HepG2 (cell line): ENCODE measurements around the gene LHFPL2. TPM values are rescaled to one million over a fixed set of nuclear protein-coding genes. Genes with fewer than 3 reads are reported as not detected.

Experiments
- ADNP ChIP-seq: sonication (generic); formaldehyde crosslinking; IDR thresholded peaks from 2 replicates; pipeline ENCODE4 v1.4.0; 2020; ENCODE audit warnings: missing genetic modification reagents
- EP300 ChIP-seq, 3 experiments: sonication (generic) in 1 of 3; formaldehyde crosslinking in 1 of 3; IDR thresholded peaks; 2 replicates each; pipeline versions ENCODE4 v1.5.1 to v1.6.1; 2011 to 2020; ENCODE audit warnings: low read depth in 2 of 3, low read length in 2 of 3, borderline replicate concordance in 1 of 3, improper control_type of control experiment in 1 of 3, mild to moderate bottlenecking in 1 of 3, missing genetic modification reagents in 1 of 3, moderate library complexity in 1 of 3
- GFI1 ChIP-seq: sonication (generic); formaldehyde crosslinking; IDR thresholded peaks from 2 replicates; pipeline ENCODE4 v1.5.0; 2020; ENCODE audit warnings: missing genetic modification reagents, mild to moderate bottlenecking, borderline replicate concordance
- JUNB ChIP-seq: sonication (generic); formaldehyde crosslinking; IDR thresholded peaks from 2 replicates; pipeline ENCODE4 v1.8.0; 2022; ENCODE audit warnings: missing genetic modification reagents, mild to moderate bottlenecking, borderline replicate concordance
- MAFK ChIP-seq, 2 experiments: IDR thresholded peaks in 1 of 2; conservative IDR thresholded peaks in 1 of 2; 2 replicates each; pipeline ENCODE4 v1.6.1; 2011; ENCODE audit warnings: improper control_type of control experiment in 2 of 2, low read length in 2 of 2
- NFKB2 ChIP-seq: sonication (generic); formaldehyde crosslinking; IDR thresholded peaks from 2 replicates; pipeline ENCODE4 v1.4.0; 2020; ENCODE audit warnings: missing genetic modification reagents, borderline replicate concordance
- POLR2AphosphoS2 ChIP-seq: IDR thresholded peaks from 2 replicates; pipeline ENCODE4 v1.6.1; 2011; ENCODE audit warnings: low read depth, low read length, improper control_type of control experiment
- SIX4 ChIP-seq: sonication (generic); formaldehyde crosslinking; IDR thresholded peaks from 2 replicates; pipeline ENCODE4 v1.4.0; 2020; ENCODE audit warnings: missing genetic modification reagents
- SYNCRIP ChIP-seq: fragments of 200-400 bp; formaldehyde crosslinking; IDR thresholded peaks from 2 replicates; pipeline ENCODE4 v1.6.1; 2018; ENCODE audit warnings: mild to moderate bottlenecking, low read depth, low read length; ENCODE audit not compliant: insufficient read depth
- ZFX ChIP-seq: sonication (generic); formaldehyde crosslinking; IDR thresholded peaks from 2 replicates; pipeline ENCODE4 v1.4.0; 2020; ENCODE audit warnings: mild to moderate bottlenecking, low read depth, missing genetic modification reagents, moderate library complexity
- ZMYM2 ChIP-seq: sonication (generic); formaldehyde crosslinking; IDR thresholded peaks from 2 replicates; pipeline ENCODE4 v1.8.0; 2022; ENCODE audit warnings: mild to moderate bottlenecking, missing genetic modification reagents
- ZNF562 ChIP-seq: sonication (generic); formaldehyde crosslinking; IDR thresholded peaks from 2 replicates; pipeline ENCODE4 v1.8.0; 2022; ENCODE audit warnings: missing genetic modification reagents, borderline replicate concordance
- polyA plus RNA-seq, 8 experiments: library from polyadenylated mRNA; depleted of rRNA in 3 of 8; stranded (reverse) in 7 of 8; unstranded in 1 of 8; fragments of >200 nt; fragmentation: Illumina TruSeq in 4 of 8; extraction: Trizol in 4 of 8; gene quantifications; 2 replicates each; pipeline versions ENCODE4 v1.2.1 to v1.2.3, GENCODE V29; 2011 to 2016; ENCODE audit warnings: low read depth in 4 of 8, missing spikeins in 1 of 8, mixed read lengths in 1 of 8; ENCODE audit not compliant: insufficient read depth in 1 of 8
- total RNA-seq, 5 experiments: library from RNA; depleted of rRNA; stranded (reverse); fragments of >200 nt; fragmentation: Illumina TruSeq; extraction: Trizol; gene quantifications; 2 replicates each; pipeline ENCODE4 v1.2.3, GENCODE V29; 2016; ENCODE audit warnings: low read depth in 1 of 5
- TF ChIP-seq, protein P1 (sequence below): IDR thresholded peaks from 2 replicates; pipeline ENCODE4 v1.6.1; 2016; ENCODE audit warnings: low read depth, missing genetic modification reagents, missing compliant biosample characterization
- TF ChIP-seq, protein P2 (sequence below): IDR thresholded peaks from 2 replicates; pipeline ENCODE4 v1.4.0; 2020; ENCODE audit warnings: mild to moderate bottlenecking, missing genetic modification reagents
- TF ChIP-seq, protein P3 (sequence below), 2 experiments: sonication (generic) in 1 of 2; formaldehyde crosslinking in 1 of 2; IDR thresholded peaks; 2 replicates each; pipeline versions ENCODE4 v1.4.0 to v1.6.1; 2018 to 2020; ENCODE audit warnings: missing genetic modification reagents in 2 of 2, borderline replicate concordance in 1 of 2, low read depth in 1 of 2, mild to moderate bottlenecking in 1 of 2, missing biosample characterization in 1 of 2

Gene LHFPL2
- total and polyA plus RNA-seq, 2 of the 13 experiments (the other 11 are each of a cell fraction or from before 2014, with no cell fraction given) = 6.0 to 20.0 TPM

DNA sequence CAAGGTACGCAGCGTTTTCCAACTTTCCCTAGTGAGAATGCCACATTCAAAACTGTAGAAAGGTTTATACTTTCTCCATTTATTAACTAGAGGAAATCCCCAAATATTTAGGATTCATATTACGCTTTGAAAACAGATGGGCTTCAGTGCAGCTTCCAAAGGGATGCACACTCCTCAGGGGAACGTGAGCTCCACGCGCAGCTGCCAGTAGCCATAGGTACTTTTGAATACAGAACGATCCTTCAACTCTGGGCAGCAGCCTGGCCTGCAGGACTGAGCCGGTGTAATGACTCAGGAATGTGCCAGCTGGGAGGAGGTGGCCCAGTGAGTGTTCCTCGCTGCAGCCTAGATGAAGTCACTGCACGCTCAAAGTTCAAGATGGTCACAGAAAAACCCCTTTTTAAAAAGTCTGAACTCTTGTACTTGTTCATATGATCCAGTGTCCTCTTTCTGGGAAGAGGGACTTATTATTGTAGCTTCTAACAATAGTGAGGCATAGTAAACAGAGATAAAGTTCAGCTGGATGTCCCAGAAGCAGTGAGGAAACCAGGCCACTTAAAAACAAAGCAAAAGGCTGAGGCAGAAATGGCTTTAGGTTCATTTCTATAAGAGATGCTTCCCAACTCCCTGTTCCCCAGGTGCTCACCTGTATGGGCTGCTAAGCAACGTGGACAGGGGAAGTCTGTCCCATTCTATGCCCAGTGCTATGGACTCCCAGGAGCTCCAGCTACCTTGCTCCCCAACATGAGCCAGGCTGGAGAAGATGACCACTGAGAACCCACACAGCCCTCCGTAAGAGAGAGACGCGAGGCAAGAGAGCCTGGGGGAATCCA is 130.0 kb downstream of the LHFPL2 start (continued):
- TF ChIP-seq SYNCRIP = no peak
- TF ChIP-seq, protein P1, sequence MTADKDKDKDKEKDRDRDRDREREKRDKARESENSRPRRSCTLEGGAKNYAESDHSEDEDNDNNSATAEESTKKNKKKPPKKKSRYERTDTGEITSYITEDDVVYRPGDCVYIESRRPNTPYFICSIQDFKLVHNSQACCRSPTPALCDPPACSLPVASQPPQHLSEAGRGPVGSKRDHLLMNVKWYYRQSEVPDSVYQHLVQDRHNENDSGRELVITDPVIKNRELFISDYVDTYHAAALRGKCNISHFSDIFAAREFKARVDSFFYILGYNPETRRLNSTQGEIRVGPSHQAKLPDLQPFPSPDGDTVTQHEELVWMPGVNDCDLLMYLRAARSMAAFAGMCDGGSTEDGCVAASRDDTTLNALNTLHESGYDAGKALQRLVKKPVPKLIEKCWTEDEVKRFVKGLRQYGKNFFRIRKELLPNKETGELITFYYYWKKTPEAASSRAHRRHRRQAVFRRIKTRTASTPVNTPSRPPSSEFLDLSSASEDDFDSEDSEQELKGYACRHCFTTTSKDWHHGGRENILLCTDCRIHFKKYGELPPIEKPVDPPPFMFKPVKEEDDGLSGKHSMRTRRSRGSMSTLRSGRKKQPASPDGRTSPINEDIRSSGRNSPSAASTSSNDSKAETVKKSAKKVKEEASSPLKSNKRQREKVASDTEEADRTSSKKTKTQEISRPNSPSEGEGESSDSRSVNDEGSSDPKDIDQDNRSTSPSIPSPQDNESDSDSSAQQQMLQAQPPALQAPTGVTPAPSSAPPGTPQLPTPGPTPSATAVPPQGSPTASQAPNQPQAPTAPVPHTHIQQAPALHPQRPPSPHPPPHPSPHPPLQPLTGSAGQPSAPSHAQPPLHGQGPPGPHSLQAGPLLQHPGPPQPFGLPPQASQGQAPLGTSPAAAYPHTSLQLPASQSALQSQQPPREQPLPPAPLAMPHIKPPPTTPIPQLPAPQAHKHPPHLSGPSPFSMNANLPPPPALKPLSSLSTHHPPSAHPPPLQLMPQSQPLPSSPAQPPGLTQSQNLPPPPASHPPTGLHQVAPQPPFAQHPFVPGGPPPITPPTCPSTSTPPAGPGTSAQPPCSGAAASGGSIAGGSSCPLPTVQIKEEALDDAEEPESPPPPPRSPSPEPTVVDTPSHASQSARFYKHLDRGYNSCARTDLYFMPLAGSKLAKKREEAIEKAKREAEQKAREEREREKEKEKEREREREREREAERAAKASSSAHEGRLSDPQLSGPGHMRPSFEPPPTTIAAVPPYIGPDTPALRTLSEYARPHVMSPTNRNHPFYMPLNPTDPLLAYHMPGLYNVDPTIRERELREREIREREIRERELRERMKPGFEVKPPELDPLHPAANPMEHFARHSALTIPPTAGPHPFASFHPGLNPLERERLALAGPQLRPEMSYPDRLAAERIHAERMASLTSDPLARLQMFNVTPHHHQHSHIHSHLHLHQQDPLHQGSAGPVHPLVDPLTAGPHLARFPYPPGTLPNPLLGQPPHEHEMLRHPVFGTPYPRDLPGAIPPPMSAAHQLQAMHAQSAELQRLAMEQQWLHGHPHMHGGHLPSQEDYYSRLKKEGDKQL (CRISPR knock-in tag) = peak; percentile 27; the same call in 1 of the 2 replicates
- TF ChIP-seq, protein P2, sequence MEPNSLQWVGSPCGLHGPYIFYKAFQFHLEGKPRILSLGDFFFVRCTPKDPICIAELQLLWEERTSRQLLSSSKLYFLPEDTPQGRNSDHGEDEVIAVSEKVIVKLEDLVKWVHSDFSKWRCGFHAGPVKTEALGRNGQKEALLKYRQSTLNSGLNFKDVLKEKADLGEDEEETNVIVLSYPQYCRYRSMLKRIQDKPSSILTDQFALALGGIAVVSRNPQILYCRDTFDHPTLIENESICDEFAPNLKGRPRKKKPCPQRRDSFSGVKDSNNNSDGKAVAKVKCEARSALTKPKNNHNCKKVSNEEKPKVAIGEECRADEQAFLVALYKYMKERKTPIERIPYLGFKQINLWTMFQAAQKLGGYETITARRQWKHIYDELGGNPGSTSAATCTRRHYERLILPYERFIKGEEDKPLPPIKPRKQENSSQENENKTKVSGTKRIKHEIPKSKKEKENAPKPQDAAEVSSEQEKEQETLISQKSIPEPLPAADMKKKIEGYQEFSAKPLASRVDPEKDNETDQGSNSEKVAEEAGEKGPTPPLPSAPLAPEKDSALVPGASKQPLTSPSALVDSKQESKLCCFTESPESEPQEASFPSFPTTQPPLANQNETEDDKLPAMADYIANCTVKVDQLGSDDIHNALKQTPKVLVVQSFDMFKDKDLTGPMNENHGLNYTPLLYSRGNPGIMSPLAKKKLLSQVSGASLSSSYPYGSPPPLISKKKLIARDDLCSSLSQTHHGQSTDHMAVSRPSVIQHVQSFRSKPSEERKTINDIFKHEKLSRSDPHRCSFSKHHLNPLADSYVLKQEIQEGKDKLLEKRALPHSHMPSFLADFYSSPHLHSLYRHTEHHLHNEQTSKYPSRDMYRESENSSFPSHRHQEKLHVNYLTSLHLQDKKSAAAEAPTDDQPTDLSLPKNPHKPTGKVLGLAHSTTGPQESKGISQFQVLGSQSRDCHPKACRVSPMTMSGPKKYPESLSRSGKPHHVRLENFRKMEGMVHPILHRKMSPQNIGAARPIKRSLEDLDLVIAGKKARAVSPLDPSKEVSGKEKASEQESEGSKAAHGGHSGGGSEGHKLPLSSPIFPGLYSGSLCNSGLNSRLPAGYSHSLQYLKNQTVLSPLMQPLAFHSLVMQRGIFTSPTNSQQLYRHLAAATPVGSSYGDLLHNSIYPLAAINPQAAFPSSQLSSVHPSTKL (CRISPR knock-in tag) = peak; percentile 93
- TF ChIP-seq POLR2AphosphoS2 = peak; percentile 54; the same call in 1 of the 2 replicates
- peak; percentile 79 for TF ChIP-seq SIX4
- TF ChIP-seq, protein P3, sequence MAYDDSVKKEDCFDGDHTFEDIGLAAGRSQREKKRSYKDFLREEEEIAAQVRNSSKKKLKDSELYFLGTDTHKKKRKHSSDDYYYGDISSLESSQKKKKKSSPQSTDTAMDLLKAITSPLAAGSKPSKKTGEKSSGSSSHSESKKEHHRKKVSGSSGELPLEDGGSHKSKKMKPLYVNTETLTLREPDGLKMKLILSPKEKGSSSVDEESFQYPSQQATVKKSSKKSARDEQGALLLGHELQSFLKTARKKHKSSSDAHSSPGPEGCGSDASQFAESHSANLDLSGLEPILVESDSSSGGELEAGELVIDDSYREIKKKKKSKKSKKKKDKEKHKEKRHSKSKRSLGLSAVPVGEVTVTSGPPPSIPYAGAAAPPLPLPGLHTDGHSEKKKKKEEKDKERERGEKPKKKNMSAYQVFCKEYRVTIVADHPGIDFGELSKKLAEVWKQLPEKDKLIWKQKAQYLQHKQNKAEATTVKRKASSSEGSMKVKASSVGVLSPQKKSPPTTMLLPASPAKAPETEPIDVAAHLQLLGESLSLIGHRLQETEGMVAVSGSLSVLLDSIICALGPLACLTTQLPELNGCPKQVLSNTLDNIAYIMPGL (CRISPR knock-in tag; IDR thresholded peaks at IDR 0.05; ENCODE audit: borderline replicate concordance in 1 of 2, low read depth in 1 of 2) = peak; percentile 35 to 36; a peak in 1 of 4 replicates
- TF ChIP-seq GFI1 = peak; percentile 64; the same call in 1 of the 2 replicates
- TF ChIP-seq MAFK (conservative IDR thresholded peaks at IDR 0.05 in 1 of 2, IDR thresholded peaks at IDR 0.05 in 1 of 2; ENCODE audit: low read length in 2 of 2) = peak in 1 of 2 experiments; percentile 16; a peak in 1 of 4 replicates
- no peak for TF ChIP-seq JUNB
- TF ChIP-seq NFKB2 (CRISPR knock-in tag) = no peak
- no peak for TF ChIP-seq ZNF562 (CRISPR knock-in tag)
- peak; percentile 66 for TF ChIP-seq ZFX (CRISPR knock-in tag)
- TF ChIP-seq ZMYM2 (CRISPR knock-in tag) = peak; percentile 50; the same call in 1 of the 2 replicates
- TF ChIP-seq ADNP (CRISPR knock-in tag) = no peak
- TF ChIP-seq EP300 (IDR thresholded peaks at IDR 0.05; ENCODE audit: low read depth in 2 of 2, low read length in 2 of 2) = peak; percentile 57 to 82; a peak in 2 of 4 replicates
- TF ChIP-seq EP300 (CRISPR knock-in tag; IDR thresholded peaks at IDR 0.05; ENCODE audit: borderline replicate concordance) = peak; percentile 79
